ENCODE measurements around the gene TLCD2.
"Not testable (repeated sequence)": the region's sequence is repeated elsewhere in the genome, so short reads cannot be mapped to it uniquely, and the experiment has no call there.

TLCD2 gene

DNA sequence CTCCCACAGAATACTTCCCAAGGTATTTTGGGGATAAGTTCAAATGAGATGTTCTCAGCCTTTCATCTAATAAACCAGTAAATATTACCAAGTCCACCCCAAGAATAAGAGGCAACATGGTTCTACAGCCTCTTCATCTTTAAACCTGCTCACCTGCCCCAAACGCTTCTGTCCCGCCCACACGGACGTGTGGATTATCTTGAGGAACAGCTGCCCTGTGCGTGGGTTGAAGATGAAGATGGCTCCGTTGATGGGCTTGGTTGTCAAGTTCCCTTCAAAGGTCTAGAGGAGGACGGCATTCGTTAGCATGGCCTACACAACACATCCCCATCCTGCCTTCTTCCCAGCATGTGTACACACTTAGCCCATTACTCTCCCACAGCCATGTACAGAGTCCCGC, 52.1 kb downstream of the TLCD2 start:
- in situ Hi-C loops (cut with HindIII; ENCODE audit: low sequenced_read_pairs) = no loop called here
- H3K4me3 ChIP-seq (ENCODE audit: low read depth, low read length) = no peak overlapping the region
- DNase-seq (ENCODE audit: low read depth, low spot score) = no peak
- TF ChIP-seq, protein P1, sequence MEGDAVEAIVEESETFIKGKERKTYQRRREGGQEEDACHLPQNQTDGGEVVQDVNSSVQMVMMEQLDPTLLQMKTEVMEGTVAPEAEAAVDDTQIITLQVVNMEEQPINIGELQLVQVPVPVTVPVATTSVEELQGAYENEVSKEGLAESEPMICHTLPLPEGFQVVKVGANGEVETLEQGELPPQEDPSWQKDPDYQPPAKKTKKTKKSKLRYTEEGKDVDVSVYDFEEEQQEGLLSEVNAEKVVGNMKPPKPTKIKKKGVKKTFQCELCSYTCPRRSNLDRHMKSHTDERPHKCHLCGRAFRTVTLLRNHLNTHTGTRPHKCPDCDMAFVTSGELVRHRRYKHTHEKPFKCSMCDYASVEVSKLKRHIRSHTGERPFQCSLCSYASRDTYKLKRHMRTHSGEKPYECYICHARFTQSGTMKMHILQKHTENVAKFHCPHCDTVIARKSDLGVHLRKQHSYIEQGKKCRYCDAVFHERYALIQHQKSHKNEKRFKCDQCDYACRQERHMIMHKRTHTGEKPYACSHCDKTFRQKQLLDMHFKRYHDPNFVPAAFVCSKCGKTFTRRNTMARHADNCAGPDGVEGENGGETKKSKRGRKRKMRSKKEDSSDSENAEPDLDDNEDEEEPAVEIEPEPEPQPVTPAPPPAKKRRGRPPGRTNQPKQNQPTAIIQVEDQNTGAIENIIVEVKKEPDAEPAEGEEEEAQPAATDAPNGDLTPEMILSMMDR (IDR thresholded peaks at IDR 0.05; ENCODE audit: low read depth, low read length) = no peak

DNA sequence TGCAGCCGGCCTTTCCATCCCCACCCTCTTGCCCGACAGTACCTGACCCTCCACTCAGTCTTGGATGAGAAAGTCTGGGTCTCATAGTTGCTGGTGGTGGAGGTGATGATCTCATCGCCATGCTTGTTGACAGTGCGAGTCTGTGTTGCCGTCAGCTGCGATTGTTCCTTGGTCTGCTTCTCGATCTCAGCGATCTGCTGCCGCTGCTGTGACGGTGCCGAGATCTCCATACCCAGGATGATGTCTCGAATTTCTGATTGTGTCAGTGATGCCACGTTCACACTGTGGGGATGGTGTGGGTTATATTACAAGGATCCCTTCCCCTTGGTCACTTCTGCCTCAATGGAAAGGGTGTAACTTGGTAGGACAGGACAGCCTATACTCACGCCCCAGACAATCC, 56.4 kb downstream of the TLCD2 start:
- DNase-seq (ENCODE audit: low read depth, low spot score) = no peak
- H3K4me3 ChIP-seq (ENCODE audit: low read depth, low read length) = no peak overlapping the region
- TF ChIP-seq, protein P1 (IDR thresholded peaks at IDR 0.05; ENCODE audit: low read depth, low read length) = no peak
- in situ Hi-C loops (cut with HindIII; ENCODE audit: low sequenced_read_pairs) = no loop called here

DNA sequence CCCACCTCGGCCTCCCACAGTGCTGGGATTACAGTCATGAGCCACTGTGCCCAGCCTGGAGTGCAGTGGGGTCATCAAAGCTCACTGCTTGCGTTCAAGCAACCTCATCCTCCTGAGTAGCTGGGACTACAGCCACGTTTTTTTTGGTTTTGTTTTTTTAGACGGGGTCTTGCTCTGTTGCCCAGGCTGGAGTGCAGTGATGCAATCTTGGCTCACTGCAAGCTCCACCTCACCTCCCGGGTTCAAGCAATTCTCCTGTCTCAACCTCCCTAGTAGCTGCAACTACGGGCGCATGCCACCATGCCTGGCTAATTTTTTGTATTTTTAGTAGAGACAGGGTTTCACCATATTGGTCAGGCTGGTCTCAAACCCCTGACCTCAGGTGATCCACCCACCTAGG, 57.4 kb downstream of the TLCD2 start:
- H3K4me3 ChIP-seq (ENCODE audit: low read depth, low read length); DNase-seq (ENCODE audit: low read depth, low spot score); in situ Hi-C loops (cut with HindIII; ENCODE audit: low sequenced_read_pairs): not testable (repeated sequence)
